ENCODE data around the gene PNISR.

PNISR gene

GRCh38 chr6:99362678-99363268, 62.3 kb downstream of the PNISR start:
- no peak overlapping the region for H3K4me3 ChIP-seq (ENCODE audit: low read depth, low read length)
- H3K4me1 ChIP-seq (ENCODE audit: control insufficient read depth, insufficient read depth, low read length, unreplicated experiment), result no peaks in the 10 kb centered on the region
- no peak overlapping the region for H2AFZ ChIP-seq (ENCODE audit: low read length, unreplicated experiment)
- H3K27ac ChIP-seq (ENCODE audit: low read depth, low read length), result no peak overlapping the region
- H3K36me3 ChIP-seq (ENCODE audit: insufficient read depth, low read length), result no peaks in the 10 kb centered on the region
- H3K27me3 ChIP-seq (ENCODE audit: insufficient read depth, low read length), result peaks cover 40% of the 10 kb centered on the region
- no peaks in the 10 kb centered on the region for H3K79me2 ChIP-seq (ENCODE audit: control insufficient read depth, insufficient read depth, low read length, unreplicated experiment)

GRCh38 chr6:99359800-99360199, 65.3 kb downstream of the PNISR start:
- Histone ChIP-seq H3K79me2 (ENCODE audit: control insufficient read depth, insufficient read depth, low read length, unreplicated experiment) (no peaks in the 10 kb centered on the region), H2AFZ (ENCODE audit: low read length, unreplicated experiment) (no peak overlapping the region), H3K4me3 (ENCODE audit: low read depth, low read length) (no peak overlapping the region), H3K27ac (ENCODE audit: low read depth, low read length) (no peak overlapping the region), H3K36me3 (ENCODE audit: insufficient read depth, low read length) (no peaks in the 10 kb centered on the region), H3K27me3 (ENCODE audit: insufficient read depth, low read length) (peaks cover 67% of the 10 kb centered on the region), H3K4me1 (ENCODE audit: control insufficient read depth, insufficient read depth, low read length, unreplicated experiment) (no peaks in the 10 kb centered on the region)

GRCh38 chr6:99356641-99357040, 68.5 kb downstream of the PNISR start:
- H3K27me3 ChIP-seq (ENCODE audit: insufficient read depth, low read length), result peaks cover 83% of the 10 kb centered on the region
- no peaks in the 10 kb centered on the region for H3K79me2 ChIP-seq (ENCODE audit: control insufficient read depth, insufficient read depth, low read length, unreplicated experiment)
- no peak overlapping the region for H2AFZ ChIP-seq (ENCODE audit: low read length, unreplicated experiment)
- H3K27ac ChIP-seq (ENCODE audit: low read depth, low read length), result no peak overlapping the region
- no peaks in the 10 kb centered on the region for H3K36me3 ChIP-seq (ENCODE audit: insufficient read depth, low read length)
- H3K4me1 ChIP-seq (ENCODE audit: control insufficient read depth, insufficient read depth, low read length, unreplicated experiment), result no peaks in the 10 kb centered on the region
- H3K4me3 ChIP-seq (ENCODE audit: low read depth, low read length), result no peak overlapping the region

- H3K4me1 ChIP-seq (ENCODE audit: control insufficient read depth, insufficient read depth, low read length, unreplicated experiment), result peaks cover 3% of the 10 kb centered on the region
- no peak overlapping the region for H3K4me3 ChIP-seq (ENCODE audit: low read depth, low read length)
- no peaks in the 10 kb centered on the region for H3K79me2 ChIP-seq (ENCODE audit: control insufficient read depth, insufficient read depth, low read length, unreplicated experiment)
- H3K27ac ChIP-seq (ENCODE audit: low read depth, low read length), result no peak overlapping the region
- H2AFZ ChIP-seq (ENCODE audit: low read length, unreplicated experiment), result no peak overlapping the region
- H3K36me3 ChIP-seq (ENCODE audit: insufficient read depth, low read length), result no peaks in the 10 kb centered on the region
- H3K27me3 ChIP-seq (ENCODE audit: insufficient read depth, low read length), result peaks cover 78% of the 10 kb centered on the region
Measured at GRCh38 chr6:99354983-99355382, 70.1 kb downstream of the PNISR start.

- Histone ChIP-seq H3K36me3 (ENCODE audit: insufficient read depth, low read length) (no peaks in the 10 kb centered on the region), H3K4me1 (ENCODE audit: control insufficient read depth, insufficient read depth, low read length, unreplicated experiment) (peaks cover 4% of the 10 kb centered on the region), H3K27ac (ENCODE audit: low read depth, low read length) (no peak overlapping the region), H3K79me2 (ENCODE audit: control insufficient read depth, insufficient read depth, low read length, unreplicated experiment) (no peaks in the 10 kb centered on the region), H2AFZ (ENCODE audit: low read length, unreplicated experiment) (no peak overlapping the region), H3K4me3 (ENCODE audit: low read depth, low read length) (no peak overlapping the region), H3K27me3 (ENCODE audit: insufficient read depth, low read length) (peaks cover 62% of the 10 kb centered on the region)
Measured at GRCh38 chr6:99353126-99353525, 72.0 kb downstream of the PNISR start.

GRCh38 chr6:99350573-99350972, 74.5 kb downstream of the PNISR start:
- H3K4me3 ChIP-seq (ENCODE audit: low read depth, low read length), result peak overlapping the region; percentile 81; the same call in 1 of the 2 replicates
- H3K27ac ChIP-seq (ENCODE audit: low read depth, low read length), result no peak overlapping the region
- H3K4me1 ChIP-seq (ENCODE audit: control insufficient read depth, insufficient read depth, low read length, unreplicated experiment), result peaks cover 4% of the 10 kb centered on the region
- H3K79me2 ChIP-seq (ENCODE audit: control insufficient read depth, insufficient read depth, low read length, unreplicated experiment), result no peaks in the 10 kb centered on the region
- H3K36me3 ChIP-seq (ENCODE audit: insufficient read depth, low read length), result no peaks in the 10 kb centered on the region
- H2AFZ ChIP-seq (ENCODE audit: low read length, unreplicated experiment), result no peak overlapping the region
- H3K27me3 ChIP-seq (ENCODE audit: insufficient read depth, low read length), result peaks cover 40% of the 10 kb centered on the region

- peaks cover 6% of the 10 kb centered on the region for H3K4me1 ChIP-seq (ENCODE audit: control insufficient read depth, insufficient read depth, low read length, unreplicated experiment)
- peak within 1 kb of the TSS; percentile 81 for H3K4me3 ChIP-seq (ENCODE audit: low read depth, low read length)
- H3K79me2 ChIP-seq (ENCODE audit: control insufficient read depth, insufficient read depth, low read length, unreplicated experiment), result no peaks in the 10 kb centered on the region
- peak within 1 kb of the TSS; percentile 64 for H2AFZ ChIP-seq (ENCODE audit: low read length, unreplicated experiment)
- H3K36me3 ChIP-seq (ENCODE audit: insufficient read depth, low read length), result no peaks in the 10 kb centered on the region
- no peak within 1 kb of the TSS for H3K27ac ChIP-seq (ENCODE audit: low read depth, low read length)
- peaks cover 29% of the 10 kb centered on the region for H3K27me3 ChIP-seq (ENCODE audit: insufficient read depth, low read length)
Measured at GRCh38 chr6:99349171-99350141, 75.7 kb downstream of the PNISR start, which contains the start of gene FAXC. TSS of gene FAXC (minus strand) at chr6:99349674. CDS start at chr6:99349372, 302 bp downstream.

GRCh38 chr6:99348288-99349170, 76.6 kb downstream of the PNISR start:
- H3K4me3 ChIP-seq (ENCODE audit: low read depth, low read length), result peak overlapping the region; percentile 81
- peak overlapping the region; percentile 64 for H2AFZ ChIP-seq (ENCODE audit: low read length, unreplicated experiment)
- no peak overlapping the region for H3K27ac ChIP-seq (ENCODE audit: low read depth, low read length)

More at GRCh38 chr6:99348288-99349170, 76.6 kb downstream of the PNISR start:
- no peaks in the 10 kb centered on the region for H3K36me3 ChIP-seq (ENCODE audit: insufficient read depth, low read length)
- H3K4me1 ChIP-seq (ENCODE audit: control insufficient read depth, insufficient read depth, low read length, unreplicated experiment), result peaks cover 14% of the 10 kb centered on the region
- no peaks in the 10 kb centered on the region for H3K79me2 ChIP-seq (ENCODE audit: control insufficient read depth, insufficient read depth, low read length, unreplicated experiment)
- peaks cover 25% of the 10 kb centered on the region for H3K27me3 ChIP-seq (ENCODE audit: insufficient read depth, low read length)

Data from ACC112 (cell line).